Naive thymus-derived CD8-positive, alpha-beta T cell (primary cell): ENCODE data around the gene PRM3. TPM values are rescaled to one million over a fixed set of nuclear protein-coding genes. Genes with fewer than 3 reads are reported as not detected.
A peak's percentile ranks its signal among the peaks of the same experiment; 100 is the strongest.

Experiments used
- ATAC-seq, 2 donors: fragments of 150-1000 bp; cut with Tn5 transposase in 1 of 2; sonication (Bioruptor Pico), chemical (Tn5 transposase) in 1 of 2; 1 replicate in 1 of 2; 2 replicates in 1 of 2; pipeline ENCODE4 v1.10.0; 2021; ENCODE audit warnings: mild to moderate bottlenecking in 2 of 2, moderate library complexity in 2 of 2
- POLR2A ChIA-PET: fragments of 350-600 bp; sonication (Branson Sonifier 250); formaldehyde crosslinking; loops from one replicate; lab custom pipeline; 2021; ENCODE audit warnings: antibody characterized with exemption; lab: Charles Lee
- DNase-seq, 10 donors: peaks; one replicate each; pipeline versions ENCODE4 v3.0.0 to v3.0.0-alpha.2; 2020 to 2022
- H3K27ac Mint-ChIP-seq, 10 donors: one replicate each; pipeline ENCODE4 v1.8.0; 2020 to 2022; ENCODE audit warnings: mild to moderate bottlenecking in 10 of 10, mixed read lengths in 10 of 10, moderate library complexity in 4 of 10, inconsistent platforms in 1 of 10
- H3K27me3 Mint-ChIP-seq, 5 donors: one replicate each; pipeline ENCODE4 v1.8.0; 2021 to 2022; ENCODE audit warnings: mixed read lengths in 5 of 5
- H3K36me3 Mint-ChIP-seq, 3 donors: one replicate each; pipeline ENCODE4 v1.8.0; 2020 to 2022; ENCODE audit warnings: mixed read lengths in 3 of 3, mild to moderate bottlenecking in 2 of 3, inconsistent platforms in 1 of 3
- H3K4me1 Mint-ChIP-seq, 4 donors: one replicate each; pipeline ENCODE4 v1.8.0; 2021 to 2022; ENCODE audit warnings: mixed read lengths in 4 of 4
- H3K4me3 Mint-ChIP-seq, 10 donors: one replicate each; pipeline ENCODE4 v1.8.0; 2020 to 2022; ENCODE audit warnings: mild to moderate bottlenecking in 10 of 10, mixed read lengths in 10 of 10, moderate library complexity in 6 of 10, inconsistent platforms in 1 of 10
- H3K9me3 Mint-ChIP-seq, 9 donors: one replicate each; pipeline ENCODE4 v1.8.0; 2020 to 2022; ENCODE audit warnings: mixed read lengths in 9 of 9, mild to moderate bottlenecking in 3 of 9, inconsistent platforms in 1 of 9, moderate library complexity in 1 of 9
- polyA plus RNA-seq, 3 donors: library from polyadenylated mRNA; unstranded; fragments of 300-500 nt; fragmentation: Illumina TruSeq; gene quantifications; one replicate each; pipeline ENCODE4 v1.2.3, GENCODE V29; 2021
- total RNA-seq, 8 experiments: library from RNA in 2 of 8; stranded (reverse) in 2 of 8; gene quantifications; one replicate each; pipeline ENCODE4 v1.2.3 and lab custom pipeline; 2021 to 2026

Gene PRM3
- total and polyA plus RNA-seq, 5 experiments from 2014 or later: not detected

- Mint-ChIP-seq H3K9me3 (no peaks in the 10 kb centered on the region), H3K4me3 (no peak within 1 kb of the TSS), H3K4me1 (peaks cover 0 to 12% (median 2%) of the 10 kb centered on the region in 4 donors), H3K27ac (no peak within 1 kb of the TSS), H3K27me3 (no peaks in the 10 kb centered on the region), H3K36me3 (no peaks in the 10 kb centered on the region)
- POLR2A ChIA-PET: no interaction called here
- ATAC-seq: no peak
- peak in 1 of 10 donors; percentile 32 for DNase-seq
Measured at GRCh38 chr16:11276143-11276895, 2.9 kb upstream of the PRM3 start, which contains the start of gene PRM2. PRM2 (minus strand) TSS chr16:11276480; CDS start chr16:11276370, 110 bp downstream.

- Mint-ChIP-seq H3K36me3 (no peaks in the 10 kb centered on the region), H3K27ac (peak overlapping the region in 1 of 10 donors; percentile 1), H3K27me3 (no peaks in the 10 kb centered on the region), H3K4me3 (no peak overlapping the region), H3K4me1 (peaks cover 0 to 12% (median 2%) of the 10 kb centered on the region in 4 donors), H3K9me3 (no peaks in the 10 kb centered on the region)
- no peak for ATAC-seq
- POLR2A ChIA-PET: no interaction called here
- peak in 1 of 10 donors; percentile 14 for DNase-seq
Measured at GRCh38 chr16:11274964-11275363, 1.5 kb upstream of the PRM3 start.

GRCh38 chr16:11273721-11274324 lies 394 bp upstream of the PRM3 start:
- ATAC-seq (no peak), DNase-seq (peak in 1 of 10 donors; percentile 18)
- no peaks in the 10 kb centered on the region for H3K36me3 Mint-ChIP-seq
- no peak overlapping the region for H3K27ac Mint-ChIP-seq
- POLR2A ChIA-PET: interaction anchor here (0.8 to 1.0 kb wide), 2 partner anchors 18 to 20 kb away, joined by 3 to 4 read pairs; partner anchors contain the start of gene SOCS1
- H3K4me1 Mint-ChIP-seq: peaks cover 0 to 2% (median 2%) of the 10 kb centered on the region in 4 donors
- no peaks in the 10 kb centered on the region for H3K27me3 Mint-ChIP-seq
- no peak overlapping the region for H3K4me3 Mint-ChIP-seq
- no peaks in the 10 kb centered on the region for H3K9me3 Mint-ChIP-seq

- Mint-ChIP-seq H3K36me3 (no peaks in the 10 kb centered on the region), H3K27me3 (no peaks in the 10 kb centered on the region), H3K27ac (peak overlapping the region in 2 of 10 donors; percentile 21 to 60), H3K4me1 (peaks cover 0 to 2% (median under 1%) of the 10 kb centered on the region in 4 donors), H3K4me3 (no peak overlapping the region), H3K9me3 (peaks cover 0 to 2% (median 0%) of the 10 kb centered on the region in 9 donors)
- ATAC-seq: no peak
- POLR2A ChIA-PET: interaction anchor here (0.6 kb wide), 1 partner anchor 19 kb away, joined by 3 read pairs; no protein-coding TSS in a partner anchor
- peak in 1 of 10 donors; percentile 53 for DNase-seq
Measured at GRCh38 chr16:11272484-11272883, 945 bp downstream of the PRM3 start.

GRCh38 chr16:11271610-11272009 lies 1.8 kb downstream of the PRM3 start:
- Mint-ChIP-seq H3K27ac (no peak overlapping the region), H3K4me1 (peaks cover 0 to 2% (median 0%) of the 10 kb centered on the region in 4 donors), H3K27me3 (no peaks in the 10 kb centered on the region), H3K36me3 (no peaks in the 10 kb centered on the region), H3K4me3 (no peak overlapping the region), H3K9me3 (peaks cover 0 to 2% (median 0%) of the 10 kb centered on the region in 9 donors)
- no peak for ATAC-seq
- POLR2A ChIA-PET: no interaction called here
- DNase-seq: no peak

- H3K27me3 Mint-ChIP-seq: no peaks in the 10 kb centered on the region
- H3K27ac Mint-ChIP-seq: peak overlapping the region in 1 of 10 donors; percentile 1
- H3K36me3 Mint-ChIP-seq: no peaks in the 10 kb centered on the region
- POLR2A ChIA-PET: no interaction called here
- ATAC-seq: no peak
- H3K4me3 Mint-ChIP-seq: no peak overlapping the region
- H3K4me1 Mint-ChIP-seq: peaks cover 0 to 2% (median 0%) of the 10 kb centered on the region in 4 donors
- H3K9me3 Mint-ChIP-seq: peaks cover 0 to 2% (median 0%) of the 10 kb centered on the region in 9 donors
- DNase-seq: no peak
Measured at GRCh38 chr16:11270602-11271162, 2.7 kb downstream of the PRM3 start.

GRCh38 chr16:11268921-11269375 lies 4.5 kb downstream of the PRM3 start, which contains the start of gene TNP2:
TNP2 (minus strand) TSS chr16:11269325; CDS start chr16:11269262, 63 bp downstream.
- Mint-ChIP-seq H3K27ac (peak within 1 kb of the TSS in 4 of 10 donors; percentile 1 to 50 (median 39)), H3K4me1 (peaks cover 1 to 14% (median 9%) of the 10 kb centered on the region in 4 donors), H3K9me3 (peaks cover 0 to 2% (median 0%) of the 10 kb centered on the region in 9 donors), H3K4me3 (no peak within 1 kb of the TSS), H3K27me3 (no peaks in the 10 kb centered on the region), H3K36me3 (no peaks in the 10 kb centered on the region)
- DNase-seq: no peak
- no peak for ATAC-seq
- POLR2A ChIA-PET: interaction anchor here (0.9 to 1.0 kb wide), 3 partner anchors 13 to 86 kb away, joined by 3 read pairs; partner anchors contain the start of gene SOCS1

- POLR2A ChIA-PET: interaction anchor here (0.6 to 4.2 kb wide), 3 partner anchors 10 to 298 kb away, joined by 4 to 27 read pairs (median 24); partner anchors contain the start of gene SOCS1
- H3K27ac Mint-ChIP-seq: peak overlapping the region in 6 of 10 donors; percentile 35 to 92 (median 88)
- no peak overlapping the region for H3K4me3 Mint-ChIP-seq
Measured at GRCh38 chr16:11265124-11265523, 8.3 kb downstream of the PRM3 start.

GRCh38 chr16:11264155-11264832 lies 9.1 kb downstream of the PRM3 start:
- Mint-ChIP-seq H3K4me3 (peak overlapping the region in 9 of 10 donors; percentile 52 to 83 (median 68)), H3K27me3 (no peaks in the 10 kb centered on the region), H3K4me1 (peaks cover 18 to 30% (median 28%) of the 10 kb centered on the region in 4 donors), H3K36me3 (no peaks in the 10 kb centered on the region), H3K9me3 (peaks cover 0 to 2% (median 0%) of the 10 kb centered on the region in 9 donors), H3K27ac (peak overlapping the region; percentile 80 to 94 (median 91))
- DNase-seq (no peak), ATAC-seq (peak; percentile 11 to 33)
- POLR2A ChIA-PET: interaction anchor here (0.6 to 4.2 kb wide), 4 partner anchors 9 to 299 kb away, joined by 4 to 27 read pairs (median 14); partner anchors contain the start of gene SOCS1

More at GRCh38 chr16:11265124-11265523, 8.3 kb downstream of the PRM3 start:
- Mint-ChIP-seq H3K36me3 (no peaks in the 10 kb centered on the region), H3K4me1 (peaks cover 14 to 28% (median 25%) of the 10 kb centered on the region in 4 donors), H3K27me3 (no peaks in the 10 kb centered on the region), H3K9me3 (peaks cover 0 to 2% (median 0%) of the 10 kb centered on the region in 9 donors)
- no peak for ATAC-seq
- no peak for DNase-seq

GRCh38 chr16:11263737-11264136 lies 9.7 kb downstream of the PRM3 start:
- peak overlapping the region; percentile 80 to 94 (median 91) for H3K27ac Mint-ChIP-seq
- peak; percentile 89 to 90 for ATAC-seq

GRCh38 chr16:11262915-11263314 lies 10.5 kb downstream of the PRM3 start:
- peak overlapping the region in 9 of 10 donors; percentile 29 to 94 (median 90) for H3K27ac Mint-ChIP-seq
- POLR2A ChIA-PET: interaction anchor here (0.6 to 4.2 kb wide), 5 partner anchors 8 to 555 kb away, joined by 4 to 27 read pairs (median 5); partner anchors contain the start of gene SOCS1
- peak overlapping the region in 2 of 10 donors; percentile 19 to 56 for H3K4me3 Mint-ChIP-seq
- no peak for ATAC-seq
- no peaks in the 10 kb centered on the region for H3K27me3 Mint-ChIP-seq
- H3K36me3 Mint-ChIP-seq: no peaks in the 10 kb centered on the region
- H3K4me1 Mint-ChIP-seq: peaks cover 22 to 42% (median 41%) of the 10 kb centered on the region in 4 donors
- no peaks in the 10 kb centered on the region for H3K9me3 Mint-ChIP-seq
- no peak for DNase-seq

More at GRCh38 chr16:11263737-11264136, 9.7 kb downstream of the PRM3 start:
- peak in 7 of 10 donors; percentile 12 to 82 (median 67) for DNase-seq
- H3K27me3 Mint-ChIP-seq: no peaks in the 10 kb centered on the region
- no peaks in the 10 kb centered on the region for H3K36me3 Mint-ChIP-seq
- POLR2A ChIA-PET: interaction anchor here (1.2 to 4.2 kb wide), 4 partner anchors 8 to 39 kb away, joined by 4 to 27 read pairs (median 14); partner anchors contain the start of gene SOCS1
- peaks cover 0 to 2% (median 0%) of the 10 kb centered on the region in 9 donors for H3K9me3 Mint-ChIP-seq
- peaks cover 19 to 35% (median 34%) of the 10 kb centered on the region in 4 donors for H3K4me1 Mint-ChIP-seq
- peak overlapping the region in 9 of 10 donors; percentile 52 to 83 (median 68) for H3K4me3 Mint-ChIP-seq
